ENCODE results near the gene NT5C2. TPM values are rescaled to one million over a fixed set of nuclear protein-coding genes. Genes with fewer than 3 reads are reported as not detected.

Gene NT5C2
- polyA plus RNA-seq, 3 donors: 68.6 to 116 (median 81.8) TPM

- Mint-ChIP-seq H3K27me3 (ENCODE audit: low read depth in 3 of 3) (no peaks in the 10 kb centered on the region), H3K9me3 (peaks cover 0 to 2% (median 0%) of the 10 kb centered on the region in 7 donors), H3K4me3 (no peak overlapping the region), H3K4me1 (peaks cover 77% of the 10 kb centered on the region), H3K36me3 (no peaks in the 10 kb centered on the region), H3K27ac (peak overlapping the region; percentile 87 to 95 (median 94))
- Histone ChIP-seq H2AFZ (ENCODE audit: insufficient read depth, low read depth, low read length, poor library complexity, severe bottlenecking) (no peak overlapping the region), H3K36me3 (replicated peaks in 1 of 2; ENCODE audit: control insufficient read depth in 1 of 2, insufficient read depth in 2 of 2, low read length in 2 of 2) (no peaks in the 10 kb centered on the region), H3K9me3 (replicated peaks in 1 of 2; ENCODE audit: control insufficient read depth in 1 of 2, insufficient read depth in 1 of 2, low read length in 2 of 2) (no peaks in the 10 kb centered on the region), H3K4me2 (replicated peaks; ENCODE audit: extremely low read depth, low read length, poor library complexity, severe bottlenecking) (peak overlapping the region; percentile 77), H3K27ac (ENCODE audit: low read depth in 1 of 2, low read length in 2 of 2) (peak overlapping the region; percentile 67 to 96), H3K4me1 (ENCODE audit: control insufficient read depth in 1 of 2, insufficient read depth in 2 of 2, low read length in 2 of 2) (peaks cover 76 to 88% of the 10 kb centered on the region in 2 donors), H3K27me3 (ENCODE audit: control insufficient read depth in 2 of 2, insufficient read depth in 2 of 2, low read length in 2 of 2) (no peaks in the 10 kb centered on the region), H3K79me2 (ENCODE audit: insufficient read depth, low read length) (peaks cover 35% of the 10 kb centered on the region), H4K20me1 (ENCODE audit: insufficient read depth, low read length) (peaks cover 2% of the 10 kb centered on the region), H3K4me3 (replicated peaks in 1 of 3; ENCODE audit: low read depth in 2 of 3, low read length in 3 of 3) (peak overlapping the region in 1 of 3 experiments; percentile 68), H3K9ac (ENCODE audit: insufficient read depth, low read length, poor library complexity, severe bottlenecking) (no peak overlapping the region)
- no peak for DNase-seq
- intact Hi-C loops (cut with micrococcal nuclease): no loop called here
- WGBS (ENCODE audit: insufficient coverage): no CpG with 5 or more reads among the region's 8 CpGs
- TF ChIP-seq CTCF (IDR thresholded peaks at IDR 0.05): no peak
Observed at GRCh38 chr10:103198648-103199047, 5.6 kb upstream of the NT5C2 start.

GRCh38 chr10:103197903-103198302, 4.8 kb upstream of the NT5C2 start:
- Histone ChIP-seq H3K79me2 (ENCODE audit: insufficient read depth, low read length) (peaks cover 41% of the 10 kb centered on the region), H3K9ac (ENCODE audit: insufficient read depth, low read length, poor library complexity, severe bottlenecking) (peak overlapping the region; percentile 59), H3K9me3 (replicated peaks in 1 of 2; ENCODE audit: control insufficient read depth in 1 of 2, insufficient read depth in 1 of 2, low read length in 2 of 2) (no peaks in the 10 kb centered on the region), H4K20me1 (ENCODE audit: insufficient read depth, low read length) (peaks cover 5% of the 10 kb centered on the region), H3K4me3 (replicated peaks in 1 of 3; ENCODE audit: low read depth in 2 of 3, low read length in 3 of 3) (peak overlapping the region in 2 of 3 experiments; percentile 24 to 68), H3K27me3 (ENCODE audit: control insufficient read depth in 2 of 2, insufficient read depth in 2 of 2, low read length in 2 of 2) (no peaks in the 10 kb centered on the region), H3K36me3 (replicated peaks in 1 of 2; ENCODE audit: control insufficient read depth in 1 of 2, insufficient read depth in 2 of 2, low read length in 2 of 2) (no peaks in the 10 kb centered on the region), H3K4me1 (ENCODE audit: control insufficient read depth in 1 of 2, insufficient read depth in 2 of 2, low read length in 2 of 2) (peaks cover 79 to 89% of the 10 kb centered on the region in 2 donors), H3K27ac (ENCODE audit: low read depth in 1 of 2, low read length in 2 of 2) (peak overlapping the region; percentile 84 to 96), H3K4me2 (replicated peaks; ENCODE audit: extremely low read depth, low read length, poor library complexity, severe bottlenecking) (peak overlapping the region; percentile 77), H2AFZ (ENCODE audit: insufficient read depth, low read depth, low read length, poor library complexity, severe bottlenecking) (no peak overlapping the region)
- no peaks in the 10 kb centered on the region for H3K36me3 Mint-ChIP-seq
- WGBS (ENCODE audit: insufficient coverage): 0% methylated on average over 2 of the region's 2 CpGs
- H3K27ac Mint-ChIP-seq: peak overlapping the region; percentile 91 to 95 (median 94)
- H3K9me3 Mint-ChIP-seq: peaks cover 0 to 2% (median 0%) of the 10 kb centered on the region in 7 donors
- DNase-seq: peak in 2 of 3 donors; percentile 22 to 33
- no peak for TF ChIP-seq CTCF (IDR thresholded peaks at IDR 0.05)
- H3K4me1 Mint-ChIP-seq: peaks cover 79% of the 10 kb centered on the region
- no peaks in the 10 kb centered on the region for H3K27me3 Mint-ChIP-seq (ENCODE audit: low read depth in 3 of 3)
- H3K4me3 Mint-ChIP-seq: peak overlapping the region; percentile 70 to 84
- intact Hi-C loops (cut with micrococcal nuclease): no loop called here

Data from CD14-positive monocyte (primary cell).